Gastrocnemius medialis (tissue), 4 donors: ENCODE results near the gene SCUBE1. TPM values are rescaled to one million over a fixed set of nuclear protein-coding genes. Genes with fewer than 3 reads are reported as not detected.

Source experiments
- ATAC-seq, 2 donors: fragments of 150-250 bp; one replicate each; pipeline ENCODE4 v1.9.1; 2016
- DNase-seq, 2 donors: peaks; one replicate each; pipeline ENCODE4 v3.0.0-alpha.2; 2019
- H3K27ac ChIP-seq, 4 donors: fragments of 200-600 bp; sonication (generic); 1 replicate in 1 of 4; 2 replicates in 3 of 4; pipeline ENCODE4 v1.5.1; 2016 to 2018; ENCODE audit warnings: mild to moderate bottlenecking in 2 of 4, moderate library complexity in 1 of 4
- H3K27me3 ChIP-seq, 3 donors: fragments of 200-600 bp; sonication (generic) in 2 of 3; 1 replicate in 1 of 3; 2 replicates in 2 of 3; pipeline versions ENCODE4 v1.5.1 to v1.6.0; 2016 to 2019; ENCODE audit warnings: mild to moderate bottlenecking in 1 of 3, moderate library complexity in 1 of 3
- H3K36me3 ChIP-seq, 2 donors: fragments of 200-600 bp; sonication (generic) in 1 of 2; one replicate each; pipeline ENCODE4 v1.5.1; 2017 to 2018
- H3K4me1 ChIP-seq, 2 donors: fragments of 200-600 bp; sonication (generic) in 1 of 2; one replicate each; pipeline ENCODE4 v1.5.1; 2016 to 2017; ENCODE audit warnings: mild to moderate bottlenecking in 2 of 2
- H3K4me3 ChIP-seq, 4 donors: fragments of 200-600 bp; sonication (generic) in 3 of 4; 1 replicate in 1 of 4; 2 replicates in 3 of 4; pipeline ENCODE4 v1.5.1; 2016 to 2019; ENCODE audit warnings: mild to moderate bottlenecking in 2 of 4
- H3K9me3 ChIP-seq, 3 donors: fragments of 200-600 bp; sonication (generic) in 2 of 3; 1 replicate in 1 of 3; 2 replicates in 2 of 3; pipeline ENCODE4 v1.5.1; 2016 to 2019
- CTCF ChIP-seq, 5 experiments: fragments of 450-650 bp in 3 of 5; fragments of 200-600 bp in 2 of 5; sonication (generic) in 2 of 5; IDR thresholded peaks in 4 of 5; conservative IDR thresholded peaks in 1 of 5; 1 replicate in 4 of 5; 2 replicates in 1 of 5; pipeline ENCODE4 v1.5.1; 2016 to 2019; ENCODE audit warnings: antibody characterized with exemption in 5 of 5, mild to moderate bottlenecking in 3 of 5, moderate library complexity in 3 of 5
- POLR2A ChIP-seq, 2 donors: fragments of 450-650 bp; IDR thresholded peaks; one replicate each; pipeline ENCODE4 v1.6.1; 2017; ENCODE audit warnings: antibody characterized with exemption in 2 of 2, mild to moderate bottlenecking in 2 of 2, moderate library complexity in 2 of 2
- in situ Hi-C, 4 donors: fragments of 200-750 bp; cut with MboI; loops; one replicate each; pipeline versions ENCODE4 v1.15.0 to v1.8.0; 2017; ENCODE audit warnings: low sequenced_read_pairs in 4 of 4
- intact Hi-C: fragments of 100-400 bp; cut with DNase I; formaldehyde crosslinking; loops from one replicate; pipeline ENCODE4 v1.15.1; 2023; ENCODE audit warnings: low total_unique reads
- total RNA-seq, 4 donors: library from RNA; depleted of rRNA; stranded (reverse); fragments of >200 nt; gene quantifications; one replicate each; pipeline versions ENCODE4 v1.1.0 to v1.2.3, GENCODE V29; 2016

The SCUBE1 gene
- total RNA-seq, 4 donors from 2014 or later: 0.20 to 0.55 (median 0.41) TPM

- ATAC-seq (no peak), DNase-seq (no peak)
- Histone ChIP-seq H3K4me1 (no peaks in the 10 kb centered on the region), H3K27me3 (peaks cover 6 to 19% (median 13%) of the 10 kb centered on the region in 3 donors), H3K9me3 (no peaks in the 10 kb centered on the region), H3K36me3 (no peaks in the 10 kb centered on the region), H3K27ac (no peak overlapping the region), H3K4me3 (no peak overlapping the region)
- in situ Hi-C loops: no loop called here
- TF ChIP-seq CTCF (IDR thresholded peaks at IDR 0.05 in 4 of 5, conservative IDR thresholded peaks at IDR 0.05 in 1 of 5) (no peak), POLR2A (IDR thresholded peaks at IDR 0.05) (no peak)
- intact Hi-C loops: no loop called here
Measured at GRCh38 chr22:43191831-43192230, 151.3 kb downstream of the SCUBE1 start.

- intact Hi-C loops: no loop called here
- DNase-seq: no peak
Measured at GRCh38 chr22:43188829-43189545, 154.2 kb downstream of the SCUBE1 start.

DNA sequence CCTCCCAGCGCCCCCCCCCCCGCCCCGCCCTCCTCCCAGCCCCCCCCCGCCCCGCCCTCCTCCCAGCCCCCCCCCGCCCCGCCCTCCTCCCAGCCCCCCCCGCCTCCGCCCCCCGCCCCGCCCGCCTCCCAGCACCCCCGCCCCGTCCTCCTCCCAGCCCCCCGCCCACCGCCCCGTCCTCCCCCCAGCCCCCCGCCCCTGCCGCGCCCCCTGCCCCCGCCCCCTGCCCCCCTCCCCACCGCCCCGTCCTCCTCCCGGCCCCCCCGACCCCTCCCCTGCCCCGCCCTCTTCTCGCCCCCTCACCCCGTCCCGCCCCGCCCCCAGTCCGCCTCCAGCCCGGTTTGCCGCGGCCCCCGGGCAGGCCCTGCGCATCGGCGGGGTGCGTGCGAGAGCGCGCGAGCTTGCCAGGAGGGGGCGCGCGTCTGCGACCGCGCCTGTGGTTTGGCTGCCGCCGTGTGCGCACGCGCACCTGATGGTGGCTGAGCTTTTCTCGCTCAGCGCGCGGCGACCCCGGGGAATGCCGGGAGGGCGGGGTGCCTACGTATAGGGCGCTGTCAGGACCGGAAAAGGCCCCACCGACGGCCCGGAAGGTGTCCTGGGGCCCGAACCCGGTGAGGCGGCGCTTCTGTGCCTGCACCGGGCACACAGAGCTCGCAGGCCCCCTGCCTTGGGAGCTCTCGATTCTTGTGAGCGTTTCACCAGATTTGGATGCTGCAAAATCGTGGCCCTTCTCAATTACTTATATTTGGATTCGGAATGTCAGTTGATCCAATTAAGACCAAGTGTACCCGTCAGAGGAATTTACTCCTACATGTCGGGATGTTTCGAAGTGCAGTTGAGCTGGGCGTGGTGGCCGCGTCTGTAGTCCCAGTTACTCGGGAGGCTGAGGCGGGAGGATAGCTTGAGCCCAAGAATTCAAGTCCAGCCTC lies 155.7 kb downstream of the SCUBE1 start:
- Histone ChIP-seq H3K9me3 (no peaks in the 10 kb centered on the region), H3K27ac (peak overlapping the region; percentile 77 to 87 (median 80)), H3K4me3 (peak overlapping the region; percentile 56 to 66 (median 62)), H3K4me1 (peaks cover 10 to 12% of the 10 kb centered on the region in 2 donors), H3K27me3 (no peaks in the 10 kb centered on the region), H3K36me3 (no peaks in the 10 kb centered on the region)
- ATAC-seq (peak; percentile 83 to 88), DNase-seq (peak; percentile 84 to 94)
- TF ChIP-seq CTCF (IDR thresholded peaks at IDR 0.05 in 4 of 5, conservative IDR thresholded peaks at IDR 0.05 in 1 of 5) (peak; percentile 55 to 81 (median 75)), POLR2A (IDR thresholded peaks at IDR 0.05) (peak; percentile 37 to 45)
- intact Hi-C loops (loop anchor here (2.0 kb wide), 1 partner anchor 45 kb away; the partner anchor contains the start of gene MCAT), in situ Hi-C loops (no loop called here)

More at GRCh38 chr22:43188829-43189545, 154.2 kb downstream of the SCUBE1 start:
- no peak overlapping the region for H3K4me3 ChIP-seq
- H3K27me3 ChIP-seq: peaks cover 0 to under 1% (median 0%) of the 10 kb centered on the region in 3 donors
- TF ChIP-seq POLR2A (IDR thresholded peaks at IDR 0.05): no peak
- TF ChIP-seq CTCF (IDR thresholded peaks at IDR 0.05 in 4 of 5, conservative IDR thresholded peaks at IDR 0.05 in 1 of 5): no peak
- in situ Hi-C loops: no loop called here
- no peaks in the 10 kb centered on the region for H3K36me3 ChIP-seq
- no peaks in the 10 kb centered on the region for H3K9me3 ChIP-seq
- ATAC-seq: no peak
- H3K27ac ChIP-seq: no peak overlapping the region
- H3K4me1 ChIP-seq: peaks cover 10 to 12% of the 10 kb centered on the region in 2 donors

DNA sequence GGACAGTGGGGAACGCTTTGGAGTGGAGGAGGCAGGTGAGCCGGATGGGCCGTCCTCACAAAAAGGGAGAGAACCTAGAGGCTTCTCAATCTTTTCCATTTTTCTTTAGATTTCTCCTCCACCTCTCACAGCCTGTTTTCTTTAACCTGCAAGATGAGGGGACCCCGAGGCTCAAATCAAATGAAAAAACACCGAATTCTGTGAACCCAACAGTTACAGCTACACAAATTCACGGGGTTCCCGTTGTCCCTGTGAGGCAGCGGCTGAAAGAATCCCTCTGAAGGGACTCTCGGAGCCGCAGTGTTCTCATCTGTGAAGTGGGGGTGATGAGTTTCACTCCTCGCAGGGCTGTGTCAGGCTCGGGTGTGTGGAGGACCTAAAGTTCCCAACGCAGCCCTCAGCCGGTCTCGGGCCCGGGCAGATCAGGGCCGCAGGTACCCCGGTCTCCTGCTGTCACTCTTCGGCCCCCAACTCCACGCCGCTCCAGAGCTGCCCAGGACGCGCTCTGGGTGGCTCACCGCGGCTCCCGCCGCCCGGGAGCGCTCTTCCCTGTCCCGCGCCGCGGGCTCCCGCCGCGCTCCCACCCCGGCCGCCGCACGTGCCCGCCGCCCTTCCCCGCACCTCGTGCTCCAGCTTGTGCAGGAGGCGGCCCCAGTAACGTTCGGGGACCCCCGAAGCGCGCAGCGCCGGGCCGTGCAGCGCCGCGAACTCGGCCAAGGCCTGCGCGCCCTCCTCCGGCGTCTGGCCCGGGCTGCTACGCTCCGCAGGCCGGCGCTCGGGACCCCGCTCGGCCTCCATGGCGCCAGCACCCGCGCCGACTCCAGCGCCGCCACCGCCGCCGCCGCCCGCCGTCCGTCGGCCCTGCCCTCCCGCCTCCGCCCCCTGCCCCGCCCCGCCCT lies 156.7 kb downstream of the SCUBE1 start, which contains the start of gene TTLL12:
TSS of gene TTLL12 (minus strand) at position 863 of the 899 bp plus-strand sequence. CDS start at position 798, 65 bp downstream.
- ATAC-seq (peak; percentile 66 to 68), DNase-seq (peak; percentile 24 to 28)
- intact Hi-C loops: loop anchor here (1.0 to 2.0 kb wide), 2 partner anchors 34 to 44 kb away; partner anchors contain the start of gene MCAT

More for the DNA sequence above, 156.7 kb downstream of the SCUBE1 start, which contains the start of gene TTLL12:
- Histone ChIP-seq H3K27me3 (no peaks in the 10 kb centered on the region), H3K36me3 (no peaks in the 10 kb centered on the region), H3K9me3 (no peaks in the 10 kb centered on the region), H3K27ac (peak within 1 kb of the TSS; percentile 77 to 87 (median 84)), H3K4me1 (peaks cover 10 to 12% of the 10 kb centered on the region in 2 donors), H3K4me3 (peak within 1 kb of the TSS; percentile 56 to 76 (median 70))
- in situ Hi-C loops: no loop called here
- TF ChIP-seq POLR2A (IDR thresholded peaks at IDR 0.05) (peak; percentile 63 to 79), CTCF (IDR thresholded peaks at IDR 0.05 in 4 of 5, conservative IDR thresholded peaks at IDR 0.05 in 1 of 5) (peak in 1 of 5 experiments; percentile 12)
